Activated CD4-positive, alpha-beta T cell treated with anti-CD3 and anti-CD28 coated beads, Interleukin-2, amount 50 U/mL, for 48 hours (primary cell): ENCODE results near the gene UBE2QL1.
A peak's percentile ranks its signal among the peaks of the same experiment; 100 is the strongest.

Experiments used
- DNase-seq, 2 experiments: peaks; one replicate each; pipeline ENCODE4 v3.0.0-alpha.2; 2020

The UBE2QL1 gene, protein sequence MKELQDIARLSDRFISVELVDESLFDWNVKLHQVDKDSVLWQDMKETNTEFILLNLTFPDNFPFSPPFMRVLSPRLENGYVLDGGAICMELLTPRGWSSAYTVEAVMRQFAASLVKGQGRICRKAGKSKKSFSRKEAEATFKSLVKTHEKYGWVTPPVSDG

DNA sequence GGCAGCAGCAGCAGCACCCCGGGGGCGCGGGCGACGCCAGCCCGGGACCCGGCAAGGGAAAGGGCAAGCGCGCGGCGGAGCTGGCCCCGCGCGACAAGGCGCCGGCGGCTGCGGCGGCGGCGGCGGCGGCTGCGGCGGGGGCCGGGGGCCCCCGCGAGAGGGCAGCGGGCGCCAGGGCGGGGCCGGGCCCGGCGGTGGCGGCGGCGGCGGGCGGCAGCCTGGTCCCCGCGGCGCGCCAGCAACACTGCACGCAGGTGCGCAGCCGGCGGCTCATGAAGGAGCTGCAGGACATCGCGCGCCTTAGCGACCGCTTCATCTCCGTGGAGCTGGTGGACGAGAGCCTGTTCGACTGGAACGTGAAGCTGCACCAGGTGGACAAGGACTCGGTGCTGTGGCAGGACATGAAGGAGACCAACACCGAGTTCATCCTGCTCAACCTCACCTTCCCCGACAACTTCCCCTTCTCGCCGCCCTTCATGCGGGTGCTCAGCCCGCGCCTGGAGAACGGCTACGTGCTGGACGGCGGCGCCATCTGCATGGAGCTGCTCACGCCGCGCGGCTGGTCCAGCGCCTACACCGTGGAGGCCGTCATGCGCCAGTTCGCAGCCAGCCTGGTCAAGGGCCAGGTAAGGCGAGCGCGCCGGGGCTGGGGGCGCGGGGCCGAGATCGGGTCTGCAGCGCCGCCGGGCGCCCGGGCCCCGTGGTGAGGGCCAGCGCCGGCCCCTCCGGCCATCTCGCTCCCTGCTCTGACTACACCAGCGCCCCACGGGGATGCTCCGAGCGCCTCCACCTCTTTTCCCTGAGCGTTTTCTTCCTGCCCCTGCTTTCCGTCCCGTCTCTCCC, at the start of gene UBE2QL1:
Gene UBE2QL1, plus strand, starts transcription at position 238 of the 843 bp plus-strand sequence. Its CDS starts 35 bp downstream, at position 273.
- DNase-seq: peak; percentile 22

DNA sequence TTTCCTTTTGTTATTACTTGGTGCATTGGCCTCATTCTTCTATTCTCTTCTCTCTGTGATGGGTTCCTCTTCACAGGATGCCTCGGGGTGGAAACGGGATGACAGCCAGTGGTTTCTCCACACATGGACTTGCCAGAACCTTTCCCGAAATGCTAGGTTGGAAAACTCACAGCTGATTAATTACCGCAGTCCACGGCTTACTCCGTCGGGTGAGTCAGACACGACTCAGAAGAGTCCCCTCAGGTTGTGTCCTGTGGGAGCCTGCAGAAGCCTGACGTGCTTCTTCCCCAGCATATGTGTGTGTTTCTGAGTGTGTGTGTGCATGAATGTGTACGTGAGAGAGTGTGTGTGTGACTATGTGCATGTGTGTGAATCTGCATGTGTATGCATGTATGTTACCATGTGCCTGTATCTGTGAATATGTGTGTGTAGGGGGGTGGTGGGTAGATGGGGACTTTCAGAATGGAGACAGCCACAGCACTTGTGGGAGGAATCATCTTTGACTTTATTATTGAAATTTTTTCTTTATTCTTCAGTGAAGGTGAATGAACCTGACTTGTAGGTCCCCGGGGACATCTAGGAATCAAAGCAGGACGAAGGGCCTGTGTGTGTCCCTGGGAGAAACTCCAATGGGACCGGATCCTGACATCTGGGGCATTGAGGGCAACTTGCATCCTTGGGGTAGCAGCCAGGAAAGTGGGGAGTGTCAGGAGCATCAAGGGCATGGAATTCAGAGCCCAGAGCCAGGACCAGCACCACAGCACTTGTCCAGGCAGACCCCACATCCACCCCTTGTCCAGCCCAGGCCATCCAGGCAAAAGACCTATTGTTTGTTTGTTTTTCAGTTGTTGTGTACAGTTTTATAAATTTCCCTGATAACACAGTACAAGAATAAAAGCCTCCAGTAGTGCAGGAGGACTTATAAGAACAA, 48.4 kb upstream of the UBE2QL1 start:
- no peak for DNase-seq

DNA sequence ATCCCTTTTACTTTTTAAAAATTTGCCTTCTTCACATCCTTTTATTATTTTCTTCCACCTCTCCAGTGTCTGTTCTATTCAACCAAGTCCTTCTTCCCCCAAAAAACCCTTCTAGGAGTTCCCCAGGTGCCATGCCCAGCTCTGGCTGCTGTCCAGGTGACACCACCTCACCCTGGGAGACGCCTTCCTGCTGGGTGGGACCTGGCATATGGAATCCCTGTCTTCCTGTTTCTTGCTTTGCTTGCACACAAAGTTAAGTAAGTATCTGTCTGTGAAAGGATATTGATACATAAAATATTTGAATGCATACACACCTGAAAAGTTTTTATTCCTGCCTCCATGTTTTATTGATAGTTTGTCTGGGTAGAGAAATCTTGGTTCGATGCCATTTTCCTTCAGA, 47.2 kb upstream of the UBE2QL1 start:
- no peak for DNase-seq

DNA sequence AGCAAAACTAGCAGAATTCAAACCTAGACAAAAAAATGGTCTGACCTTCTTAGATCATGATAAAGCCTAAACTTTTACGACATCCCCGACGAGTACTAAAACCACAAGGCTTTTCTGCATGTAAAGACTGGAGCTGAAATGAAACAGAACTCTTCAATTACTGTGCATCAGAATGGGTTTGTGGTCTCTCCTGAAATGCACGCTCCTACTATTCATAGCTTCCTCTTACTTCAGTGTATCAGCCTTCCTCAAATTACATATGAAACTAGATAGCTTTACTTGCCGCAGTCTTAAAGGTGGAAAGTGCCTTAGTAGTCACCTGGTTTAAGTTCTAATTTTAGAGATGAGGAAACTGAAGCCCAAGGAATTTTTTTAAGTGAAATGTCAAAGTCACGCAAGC, 45.7 kb upstream of the UBE2QL1 start:
- DNase-seq: no peak

DNA sequence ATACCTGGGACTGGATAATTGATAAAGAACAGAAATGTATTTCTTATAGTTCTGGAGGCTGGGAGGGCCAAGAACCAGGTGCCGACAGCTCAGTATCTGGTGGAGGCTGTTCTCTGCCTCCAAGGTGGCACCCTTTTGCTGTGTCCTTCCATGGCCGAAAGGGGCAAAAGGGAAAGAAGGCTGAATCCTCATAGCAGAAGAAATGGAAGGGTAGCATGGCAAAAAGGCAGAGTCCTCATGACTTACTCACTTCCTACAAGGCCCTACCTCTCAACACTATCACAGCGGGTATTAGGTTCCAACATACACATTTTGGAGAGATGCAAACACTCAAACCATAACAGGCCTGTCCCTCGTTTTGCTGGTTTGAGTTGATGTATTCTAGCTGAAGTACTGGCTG, 45.2 kb upstream of the UBE2QL1 start:
- no peak for DNase-seq

DNA sequence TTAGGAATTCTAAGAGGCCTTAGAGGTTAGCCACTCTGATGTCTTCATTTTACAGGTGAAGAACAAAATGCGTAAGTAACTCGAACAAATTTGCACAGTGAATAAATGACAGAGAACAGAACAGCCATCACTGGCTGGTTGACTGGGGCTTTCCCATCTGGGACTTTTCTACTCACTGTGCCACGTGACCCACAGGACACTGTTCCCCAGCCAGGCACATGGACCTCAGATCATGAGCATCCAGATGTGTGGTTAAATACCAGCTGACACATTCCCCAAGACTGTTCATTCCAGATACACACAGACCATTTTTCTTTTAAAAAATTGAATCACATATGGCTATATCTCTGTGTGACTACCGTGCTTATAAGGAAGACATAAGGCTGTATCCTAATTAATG, 44.5 kb upstream of the UBE2QL1 start:
- DNase-seq: no peak

DNA sequence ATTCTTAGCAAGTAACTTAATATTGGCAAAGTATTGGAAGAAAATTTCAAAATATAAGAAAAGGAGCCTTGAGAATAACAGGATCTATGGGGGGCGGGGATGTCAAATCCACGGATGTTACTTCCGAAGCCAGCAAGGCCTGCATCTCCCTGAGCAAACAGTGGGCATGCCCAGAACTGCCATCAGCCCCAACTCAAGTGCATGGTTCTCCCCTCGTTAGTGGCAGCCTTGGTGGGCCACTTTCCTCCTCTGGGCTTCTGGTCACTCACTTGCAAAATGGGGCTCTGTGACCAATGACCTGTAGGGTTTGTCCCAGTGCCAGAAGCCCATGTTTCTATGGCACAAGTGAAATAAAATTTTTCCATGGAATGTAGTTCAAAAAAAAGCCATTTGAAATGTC, 43.1 kb upstream of the UBE2QL1 start:
- DNase-seq: no peak

DNA sequence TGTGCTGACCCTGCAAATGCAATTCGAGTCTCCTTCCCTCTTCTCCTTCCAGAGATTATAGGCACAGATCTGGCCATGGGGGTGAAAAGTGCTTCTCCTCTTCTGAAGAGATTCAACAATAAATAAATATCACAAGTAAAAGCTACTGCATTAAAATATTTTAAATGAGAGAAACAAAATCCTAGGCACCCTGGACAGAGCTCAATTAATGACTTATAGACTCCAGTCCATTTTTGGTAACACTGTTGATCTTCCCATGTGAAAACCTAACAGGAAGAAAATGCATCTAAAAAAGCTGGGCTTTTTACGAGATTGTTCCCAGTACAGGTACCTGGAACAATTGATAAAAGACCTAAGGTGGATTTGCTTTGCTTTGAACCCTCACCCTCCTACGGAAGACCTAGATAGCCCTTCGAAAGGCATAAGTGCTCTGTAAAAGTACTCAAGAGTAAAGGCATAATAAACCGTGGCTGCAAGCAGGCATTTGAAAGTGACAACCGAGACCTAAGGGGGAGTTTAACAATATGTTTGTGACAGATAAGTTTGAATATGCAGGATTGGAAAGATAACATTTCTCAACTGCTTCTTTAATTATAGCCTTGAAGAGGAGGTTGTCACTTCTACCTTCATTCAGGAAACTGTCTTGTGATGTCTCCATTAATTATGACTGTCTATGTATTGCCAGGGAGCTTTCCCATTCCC, 41.0 kb upstream of the UBE2QL1 start:
- no peak for DNase-seq

DNA sequence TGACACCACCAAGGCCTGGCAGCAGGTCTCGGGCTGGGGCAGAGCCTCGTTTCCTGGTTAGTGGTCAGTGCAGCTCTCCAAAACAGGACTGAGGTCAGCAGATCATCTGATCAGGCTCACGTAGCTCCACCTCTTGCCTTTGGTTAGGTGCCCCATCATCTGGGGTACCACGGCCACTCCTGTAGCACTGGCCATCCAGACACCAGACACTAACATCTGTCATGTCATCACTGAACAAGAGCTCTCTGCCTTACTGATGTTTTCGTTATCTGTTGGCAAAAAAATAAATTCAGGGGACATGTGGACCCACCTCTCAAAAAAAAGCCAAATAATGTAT, 40.4 kb upstream of the UBE2QL1 start:
- DNase-seq: no peak

DNA sequence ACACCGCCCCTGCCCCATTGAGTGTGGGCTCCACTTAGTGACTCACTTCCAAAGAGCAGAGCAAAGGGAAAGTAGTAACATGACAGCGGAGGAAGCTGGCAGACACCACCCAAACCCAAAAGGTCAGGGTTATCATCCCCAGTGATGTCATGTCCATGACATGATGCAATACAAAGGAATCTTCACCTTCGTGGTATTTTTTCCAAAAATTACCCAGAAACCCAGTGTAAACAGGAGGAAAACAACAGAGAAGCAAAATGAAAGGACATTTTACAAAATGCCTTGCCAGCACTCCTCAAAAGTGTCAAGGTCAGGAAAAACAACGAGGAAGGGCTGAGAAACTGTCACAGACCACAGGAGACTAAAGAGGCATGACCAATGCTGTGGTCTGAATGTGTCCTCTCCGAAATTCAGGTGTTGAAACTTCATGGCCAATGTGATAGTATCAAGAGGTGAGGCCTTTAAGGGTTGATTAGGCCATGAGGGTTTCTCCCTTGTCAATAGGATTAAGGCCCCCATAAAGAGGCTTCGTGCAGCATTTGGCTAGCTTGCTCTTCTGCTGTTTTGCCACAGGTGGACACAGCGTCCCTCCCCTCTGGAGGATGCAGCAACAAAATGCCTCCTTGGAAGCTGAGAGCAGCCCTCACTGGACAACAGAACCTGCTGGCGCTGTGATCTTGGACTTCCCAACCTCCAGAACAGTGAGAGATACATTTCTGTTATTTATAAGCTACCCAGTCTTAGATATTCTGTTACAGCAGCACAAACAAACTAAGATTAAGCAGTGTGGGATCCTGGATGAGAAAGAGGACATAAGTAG, 39.8 kb upstream of the UBE2QL1 start:
- no peak for DNase-seq

DNA sequence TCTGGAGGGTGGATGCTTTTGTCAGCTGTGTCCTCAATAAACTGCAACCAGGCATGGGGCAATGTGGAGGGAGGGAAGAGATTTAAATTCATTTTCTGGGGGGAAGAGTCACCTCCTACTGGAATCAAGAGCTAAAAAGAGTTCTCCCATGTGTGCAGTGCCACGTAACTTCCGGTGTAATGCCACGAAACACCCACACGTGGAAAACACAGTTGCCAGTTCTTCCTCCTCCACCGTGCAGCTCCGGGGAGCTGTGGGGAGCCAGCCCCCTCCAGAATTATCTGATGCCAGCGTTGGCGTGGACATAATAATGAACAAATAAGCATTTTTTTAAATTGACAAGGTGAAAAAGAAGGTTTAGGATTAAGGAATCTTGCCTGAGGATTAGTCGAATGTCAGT, 38.2 kb upstream of the UBE2QL1 start:
- no peak for DNase-seq

DNA sequence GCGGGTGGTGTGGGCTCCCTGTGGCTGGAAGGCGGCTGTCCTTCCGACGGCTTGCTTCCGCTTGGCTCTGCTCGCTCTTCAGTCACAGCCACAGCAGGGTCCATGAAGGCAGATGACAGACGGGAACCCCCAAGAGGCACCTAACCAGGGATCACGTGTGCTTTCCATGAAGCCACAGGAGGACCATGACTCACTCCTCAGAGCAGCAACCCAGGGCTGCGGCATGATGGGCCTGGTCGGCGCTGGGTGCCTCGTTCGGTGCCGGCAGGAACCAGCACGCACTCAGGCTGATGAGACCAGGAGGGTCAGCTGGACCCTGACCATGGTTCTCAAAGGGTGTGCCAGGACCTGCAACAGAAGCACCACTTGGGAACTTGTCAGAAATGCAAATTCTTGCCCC, 37.5 kb upstream of the UBE2QL1 start:
- no peak for DNase-seq

DNA sequence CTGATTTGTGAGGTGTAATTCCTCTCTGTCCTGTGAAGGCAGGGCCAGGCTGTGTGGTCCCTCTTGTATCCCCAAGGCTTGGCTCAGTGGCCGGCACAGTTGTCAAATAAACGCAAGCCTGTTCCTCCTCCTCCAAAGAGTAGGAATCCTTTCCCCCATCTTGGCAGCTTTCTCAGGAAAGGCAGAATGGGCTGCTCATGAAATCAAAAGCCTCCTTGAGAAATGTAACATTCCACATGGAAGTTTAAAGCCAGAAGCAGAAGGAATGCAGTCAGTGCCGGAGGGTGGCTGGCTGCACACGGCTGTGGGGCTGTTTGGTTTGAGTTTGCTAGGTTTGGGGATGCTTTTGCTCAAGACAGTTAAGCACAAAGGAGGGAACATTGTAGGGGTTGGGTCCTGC, 35.8 kb upstream of the UBE2QL1 start:
- no peak for DNase-seq

DNA sequence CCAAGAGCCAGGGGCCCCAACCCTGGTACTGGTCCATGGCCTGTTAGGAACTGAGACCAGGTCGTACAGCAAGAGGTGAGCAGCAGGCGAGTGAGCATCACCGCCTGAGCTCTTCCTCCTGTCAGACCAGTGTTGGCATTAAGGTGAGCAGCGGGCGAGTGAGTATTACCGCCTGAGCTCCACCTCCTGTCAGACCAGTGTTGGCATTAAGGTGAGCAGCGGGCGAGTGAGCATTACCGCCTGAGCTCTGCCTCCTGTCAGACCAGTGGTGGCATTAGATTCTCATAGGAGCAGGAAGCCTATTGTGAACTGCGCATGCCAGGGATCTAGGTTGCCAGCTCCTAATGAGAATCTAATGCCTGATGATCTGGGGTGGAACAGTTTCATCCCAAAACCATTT, 31.0 kb upstream of the UBE2QL1 start:
- DNase-seq: no peak

DNA sequence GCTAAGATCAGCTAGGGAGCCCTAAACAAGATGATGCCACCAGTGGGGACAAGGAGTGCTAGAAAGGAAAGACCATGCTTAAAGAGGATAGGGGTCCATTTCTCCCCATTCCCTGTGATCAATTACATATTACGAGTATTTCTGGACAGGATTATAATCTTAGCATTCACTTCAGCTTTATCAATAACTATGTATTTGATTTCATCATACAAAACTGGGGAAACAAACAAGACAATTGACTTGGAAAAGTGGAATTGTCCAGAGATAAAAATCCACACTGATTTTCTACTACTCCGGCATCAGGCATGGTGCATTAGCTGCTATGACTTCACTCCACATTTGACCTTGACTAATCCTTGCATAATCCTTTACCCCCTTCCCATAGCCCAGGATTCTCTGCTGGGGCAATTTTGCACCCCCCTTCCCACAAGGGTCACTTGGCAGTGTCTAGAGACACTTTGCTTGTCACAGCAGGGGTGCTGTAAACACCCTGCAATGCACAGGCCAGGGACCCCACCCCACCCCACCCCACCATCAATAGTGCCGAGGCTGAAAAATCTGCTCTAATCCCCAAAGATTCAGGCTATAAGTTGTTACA, 29.9 kb upstream of the UBE2QL1 start:
- DNase-seq: no peak

DNA sequence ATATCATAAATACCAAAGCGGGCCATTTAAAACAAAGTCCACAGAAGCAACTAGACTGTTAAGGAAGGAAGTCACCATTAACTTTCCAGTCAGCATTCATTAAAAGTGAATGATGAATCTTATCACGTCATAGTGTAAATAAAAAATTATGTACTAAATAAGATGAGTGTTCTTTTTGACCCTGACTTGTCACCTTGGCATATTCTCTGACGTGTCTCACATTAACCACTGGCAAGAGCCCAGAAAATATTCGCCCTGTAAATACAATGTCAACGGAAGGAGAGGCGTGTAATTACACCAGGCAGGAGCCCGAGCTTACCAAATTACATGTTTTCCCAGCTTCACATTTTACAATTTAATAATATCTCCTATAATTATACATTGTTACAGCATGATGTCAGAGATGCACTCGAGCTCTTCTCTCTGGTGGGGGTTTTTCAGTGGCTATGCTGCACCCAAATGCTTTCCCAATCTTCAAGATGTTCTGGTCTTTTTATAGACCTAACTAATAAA, 29.3 kb upstream of the UBE2QL1 start:
- no peak for DNase-seq

DNA sequence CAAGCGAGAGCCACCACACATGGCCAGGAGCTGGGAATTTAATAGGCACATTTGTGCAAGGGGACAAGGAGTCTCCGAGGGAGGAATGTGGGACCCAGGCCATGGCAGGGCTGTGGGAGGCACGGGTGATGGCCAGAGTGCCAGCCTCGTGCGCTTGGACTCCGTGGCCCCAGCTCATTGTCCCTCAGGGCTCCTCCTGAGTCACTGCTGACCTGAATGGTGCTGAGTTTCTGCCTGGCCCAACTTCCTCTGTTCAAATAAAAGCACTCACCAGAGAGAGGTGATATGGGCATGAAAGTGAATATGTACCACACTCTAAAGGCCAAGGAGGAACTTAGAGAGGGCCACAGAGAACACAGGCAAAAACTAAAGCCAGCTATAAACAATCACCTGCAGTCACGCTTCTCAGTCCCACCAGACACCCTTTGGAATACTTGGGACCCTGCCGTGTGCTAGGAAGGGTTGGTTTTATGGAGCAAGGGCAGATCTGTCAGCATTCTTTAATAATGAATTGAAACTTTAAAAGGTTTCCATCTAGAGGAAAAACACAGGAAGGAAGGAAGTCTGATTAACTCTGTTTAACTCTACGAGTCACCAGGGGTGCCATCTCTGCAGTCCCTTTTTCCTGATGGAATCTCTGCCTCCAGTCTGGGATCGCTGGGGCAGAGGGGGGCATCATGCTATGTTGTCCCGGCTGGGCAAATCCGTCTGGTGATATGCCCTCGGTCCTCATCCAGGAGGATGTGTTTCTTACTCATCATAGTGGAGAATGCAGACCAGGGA, 25.1 kb upstream of the UBE2QL1 start:
- no peak for DNase-seq

DNA sequence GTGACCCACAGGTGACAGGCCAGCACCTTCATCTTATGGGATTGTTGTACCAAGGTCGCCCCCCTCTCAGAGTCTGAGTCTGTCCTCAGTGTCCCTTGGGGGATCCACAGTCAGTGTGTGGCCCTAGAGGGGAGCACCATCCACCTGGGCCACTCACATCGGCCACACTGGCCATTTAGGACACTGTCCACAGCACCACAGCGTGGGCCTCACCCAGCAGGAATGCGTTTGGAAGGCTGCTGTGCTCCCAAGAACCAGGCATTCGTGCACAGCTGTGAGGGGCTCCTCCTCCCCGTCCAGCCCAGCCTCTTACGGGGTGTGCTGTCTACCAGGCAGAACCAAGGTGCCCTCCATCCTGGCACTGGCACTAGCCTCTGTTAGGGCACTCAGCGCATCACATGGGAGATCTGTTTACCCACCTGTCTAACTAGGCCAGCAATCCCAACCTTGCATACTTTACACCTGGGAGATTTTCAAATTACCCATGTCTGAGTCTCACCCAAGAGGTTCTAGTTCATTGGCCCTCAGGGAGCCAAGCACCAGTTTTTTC, 24.5 kb upstream of the UBE2QL1 start:
- DNase-seq: no peak

DNA sequence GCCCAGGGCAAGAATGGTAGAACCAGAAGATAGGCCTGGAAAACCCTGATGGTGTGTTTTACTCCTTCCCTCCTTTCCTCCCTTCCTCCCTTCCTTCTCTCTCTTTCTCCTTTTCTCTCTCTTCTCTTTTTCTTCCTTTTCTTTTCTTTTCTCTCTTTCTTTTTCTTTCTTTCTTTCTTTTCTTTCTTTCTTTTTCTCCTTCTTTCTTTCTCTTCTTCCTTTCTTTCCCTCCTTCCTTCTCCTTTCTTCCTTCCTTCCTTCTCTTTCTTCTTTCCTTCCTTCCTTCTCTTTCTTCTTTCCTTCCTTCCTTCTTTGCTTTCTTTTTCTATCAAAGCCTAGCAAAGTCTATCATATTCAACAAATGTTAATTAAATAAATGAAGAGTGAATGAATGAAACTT, 24.0 kb upstream of the UBE2QL1 start:
- no peak for DNase-seq

DNA sequence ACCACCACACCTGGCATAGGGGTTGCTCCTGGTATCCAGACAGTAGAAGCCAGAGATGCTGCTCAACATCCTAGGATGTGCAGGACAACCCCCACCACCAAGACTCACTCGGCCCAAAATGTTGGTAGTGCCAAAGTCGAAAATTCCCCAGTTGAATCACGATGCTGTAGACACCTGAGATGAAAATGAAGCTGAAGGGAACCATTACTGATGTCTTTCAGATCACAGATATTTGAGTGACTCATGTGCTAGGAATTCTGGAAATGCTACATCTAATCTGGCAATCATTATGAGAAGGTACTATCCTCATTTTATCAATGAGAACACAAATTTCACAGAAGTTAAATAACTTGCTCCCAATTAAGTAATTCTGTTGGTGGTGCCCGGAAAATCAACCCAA, 21.0 kb upstream of the UBE2QL1 start:
- DNase-seq: no peak
